GM12878 (cell line): ENCODE results near the gene NUDT5. TPM values are rescaled to one million over a fixed set of nuclear protein-coding genes. Genes with fewer than 3 reads are reported as not detected.

Source experiments
- ATAC-seq: fragments of 200-7000 bp; cut with Tn5 transposase; 3 replicates; pipeline ENCODE4 v1.9.1; 2020; ENCODE audit warnings: mild to moderate bottlenecking, moderate library complexity
- BruUV-seq: library from RNA; stranded (reverse); fragments of 400-500 nt; replicated peaks from 2 replicates; lab custom pipeline; 2021; lab: Mats Ljungman, UMichigan
- CTCF ChIA-PET: fragments of 300-600 bp; sonication (Branson Sonifier 250); formaldehyde crosslinking; extraction: SDS; loops from one replicate; lab custom pipeline; 2021; ENCODE audit warnings: inconsistent platforms; lab: Yijun Ruan, JAX
- POLR2A ChIA-PET: fragments of 350-600 bp; formaldehyde crosslinking; extraction: SDS; loops from one replicate; lab custom pipeline; 2021; ENCODE audit warnings: inconsistent platforms; lab: Charles Lee
- RAD21 ChIA-PET: fragments of 300-600 bp; sonication (Branson Sonifier 250); formaldehyde crosslinking; loops from one replicate; lab custom pipeline; 2023; ENCODE audit warnings: antibody characterized with exemption; ENCODE audit not compliant: unreplicated experiment; lab: Charles Lee
- SMC1A ChIA-PET: fragments of 300-600 bp; sonication (Branson Sonifier 250); formaldehyde crosslinking; loops from one replicate; lab custom pipeline; 2023; ENCODE audit not compliant: unreplicated experiment, uncharacterized antibody; lab: Charles Lee
- DNase-seq: peaks from one replicate; pipeline ENCODE4 v3.0.0-alpha.2; 2011; ENCODE audit warnings: low read depth, low spot score
- FAIRE-seq: peaks from 3 replicates; lab custom pipeline; 2011; peaks lifted over from hg19 to GRCh38; lab: Jason Lieb, UNC
- H2AFZ ChIP-seq: 2 replicates; pipeline ENCODE4 v1.6.0; 2011; ENCODE audit warnings: low read depth, low read length, control low read depth; ENCODE audit not compliant: control insufficient read depth
- H3K27ac ChIP-seq: 2 replicates; pipeline ENCODE4 v1.5.1; 2011; ENCODE audit warnings: control low read depth; ENCODE audit not compliant: control insufficient read depth, insufficient read depth
- H3K27me3 ChIP-seq, 2 experiments: replicated peaks in 1 of 2; 2 replicates each; pipeline versions ENCODE4 v1.6.0 to v1.6.1; 2011; ENCODE audit warnings: low read length in 1 of 2; ENCODE audit not compliant: control insufficient read depth in 2 of 2, insufficient read depth in 2 of 2
- H3K36me3 ChIP-seq, 2 experiments: 2 replicates each; pipeline ENCODE4 v1.5.1; 2011; ENCODE audit warnings: low read length in 1 of 2; ENCODE audit not compliant: control insufficient read depth in 2 of 2, insufficient read depth in 2 of 2
- H3K4me1 ChIP-seq: 2 replicates; pipeline ENCODE4 v1.6.1; 2011; ENCODE audit warnings: mild to moderate bottlenecking, low read length, moderate library complexity, mixed read lengths; ENCODE audit not compliant: control insufficient read depth, insufficient read depth
- H3K4me2 ChIP-seq: 2 replicates; pipeline ENCODE4 v1.6.0; 2011; ENCODE audit warnings: control low read depth; ENCODE audit not compliant: control insufficient read depth, insufficient read depth
- H3K4me3 ChIP-seq: fragments of 200-600 bp; sonication (generic); 2 replicates; pipeline ENCODE4 v1.5.1; 2016
- H3K79me2 ChIP-seq: 2 replicates; pipeline ENCODE4 v1.6.0; 2011; ENCODE audit warnings: low read length; ENCODE audit not compliant: control insufficient read depth, insufficient read depth
- H3K9ac ChIP-seq: 2 replicates; pipeline ENCODE4 v1.8.0; 2011; ENCODE audit warnings: low read length, control low read depth, mixed read lengths; ENCODE audit not compliant: control insufficient read depth, insufficient read depth
- H3K9me3 ChIP-seq: replicated peaks from 3 replicates; pipeline ENCODE4 v1.5.1; 2011; ENCODE audit warnings: mild to moderate bottlenecking, low read length; ENCODE audit not compliant: control insufficient read depth, insufficient read depth
- H4K20me1 ChIP-seq: 2 replicates; pipeline ENCODE4 v1.6.0; 2011; ENCODE audit not compliant: control insufficient read depth, insufficient read depth
- BRCA1 ChIP-seq: IDR thresholded peaks from 2 replicates; pipeline ENCODE4 v1.6.1; 2011; ENCODE audit warnings: low read depth, low read length, improper control_type of control experiment
- HSF1 ChIP-seq: fragments of 150-350 bp; IDR thresholded peaks from 2 replicates; pipeline ENCODE4 v1.6.1; 2014; ENCODE audit warnings: mild to moderate bottlenecking, low read depth, low read length
- KLF5 ChIP-seq: fragments of 450-650 bp; IDR thresholded peaks from 2 replicates; pipeline ENCODE4 v1.6.1; 2014; ENCODE audit warnings: mild to moderate bottlenecking; ENCODE audit not compliant: partially characterized antibody
- MEF2A ChIP-seq: IDR thresholded peaks from 2 replicates; pipeline ENCODE4 v1.6.1; 2011; ENCODE audit warnings: low read depth, mild to moderate bottlenecking, low read length, moderate library complexity; ENCODE audit not compliant: insufficient read depth
- PML ChIP-seq: IDR thresholded peaks from 2 replicates; pipeline ENCODE4 v1.6.1; 2012; ENCODE audit warnings: low read length, inconsistent platforms
- POLR2AphosphoS5 ChIP-seq: IDR thresholded peaks from 2 replicates; pipeline ENCODE4 v1.6.1; 2011; ENCODE audit warnings: mild to moderate bottlenecking, low read length, inconsistent platforms
- SRF ChIP-seq, 2 experiments: IDR thresholded peaks; 2 replicates each; pipeline ENCODE4 v1.6.1; 2011; ENCODE audit warnings: low read depth in 2 of 2, low read length in 2 of 2, mild to moderate bottlenecking in 1 of 2, moderate library complexity in 1 of 2
- TAF1 ChIP-seq: IDR thresholded peaks from 2 replicates; pipeline ENCODE4 v1.6.1; 2011; ENCODE audit warnings: mild to moderate bottlenecking, low read depth, low read length, borderline replicate concordance
- ZNF24 ChIP-seq: fragments of 450-650 bp; IDR thresholded peaks from 2 replicates; pipeline ENCODE4 v1.6.1; 2017; ENCODE audit warnings: antibody characterized with exemption, mild to moderate bottlenecking
- ZNF274 ChIP-seq: IDR thresholded peaks from one replicate; pipeline ENCODE4 v1.8.0; 2011; ENCODE audit not compliant: insufficient read length, insufficient read depth
- WGBS: methylation state at CpG from one replicate; pipeline ENCODE4 v1.1.6; 2016; ENCODE audit warnings: low lambda C conversion rate; ENCODE audit not compliant: insufficient replicate concordance, insufficient coverage; ENCODE audit errors: missing lambda C conversion rate; 5-methylcytosine and 5-hydroxymethylcytosine counted together
- in situ Hi-C: fragments of 300-500 bp; cut with MboI; formaldehyde crosslinking; loops from 9 replicates; pipeline ENCODE4 v1.14.3; 2018; ENCODE audit warnings: mixed read lengths
- intact Hi-C: fragments of 100-400 bp; cut with micrococcal nuclease; formaldehyde crosslinking; loops from one replicate; pipeline ENCODE4 v1.14.2; 2022; ENCODE audit not compliant: unreplicated experiment
- polyA plus RNA-seq, 11 experiments: library from polyadenylated mRNA; depleted of rRNA in 4 of 11; unstranded in 6 of 11; stranded (reverse) in 5 of 11; fragments of >200 nt; fragmentation: Nextera tagmentation in 4 of 11; fragmentation: Illumina TruSeq in 1 of 11; extraction: Ambion mirVana in 4 of 11; extraction: Trizol in 1 of 11; gene quantifications; 1 replicate in 1 of 11; 2 replicates in 10 of 11; pipeline versions ENCODE4 v1.2.1 to v1.2.3, GENCODE V29; 2011 to 2016; ENCODE audit warnings: inconsistent platforms in 2 of 11, missing spikeins in 2 of 11, low read depth in 1 of 11
- total RNA-seq, 4 experiments: library from RNA; depleted of rRNA in 3 of 4; stranded (reverse); fragments of >200 nt in 3 of 4; fragmentation: Illumina TruSeq in 1 of 4; extraction: Trizol in 1 of 4; gene quantifications; 2 replicates each; pipeline versions ENCODE4 v1.2.1 to v1.2.3, GENCODE V29; 2013 to 2021
- TF ChIP-seq, protein P1 (sequence below): IDR thresholded peaks from 2 replicates; pipeline ENCODE4 v1.6.1; 2012; ENCODE audit warnings: mild to moderate bottlenecking, low read depth, low read length
- TF ChIP-seq, protein P2 (sequence below): fragments of 450-650 bp; formaldehyde crosslinking; IDR thresholded peaks from 2 replicates; pipeline ENCODE4 v1.4.0; 2022; ENCODE audit warnings: mild to moderate bottlenecking, moderate library complexity
- TF ChIP-seq, protein P3 (sequence below): fragments of 450-650 bp; IDR thresholded peaks from 2 replicates; pipeline ENCODE4 v1.6.1; 2017; ENCODE audit warnings: borderline replicate concordance

Gene NUDT5
- total and polyA plus RNA-seq, 10 of the 15 experiments (the other 5 are each of a cell fraction or from before 2014, with no cell fraction given), result 74.1 to 345 (median 153) TPM

- Histone ChIP-seq H3K36me3 (peaks cover 3 to 14% of the 10 kb centered on the region in 2 experiments), H3K9me3 (no peaks in the 10 kb centered on the region), H4K20me1 (no peaks in the 10 kb centered on the region), H3K4me1 (no peaks in the 10 kb centered on the region), H3K4me3 (no peak overlapping the region), H3K27ac (no peak overlapping the region), H2AFZ (no peak overlapping the region), H3K9ac (no peak overlapping the region), H3K4me2 (no peak overlapping the region), H3K27me3 (no peaks in the 10 kb centered on the region), H3K79me2 (no peaks in the 10 kb centered on the region; the same call in 1 of the 2 replicates)
- FAIRE-seq (no peak), DNase-seq (no peak), ATAC-seq (no peak)
- CTCF ChIA-PET, result interaction anchor here (0.7 to 0.9 kb wide), 2 partner anchors 14 to 31 kb away, joined by 3 to 6 read pairs; no protein-coding TSS in a partner anchor
- RAD21 ChIA-PET, result no interaction called here
- intact Hi-C loops, result no loop called here
- 99% methylated on average over 7 of the region's 7 CpGs for WGBS
- no TSS peak for BruUV-seq
- SMC1A ChIA-PET, result no interaction called here
- POLR2A ChIA-PET, result no interaction called here
- in situ Hi-C loops, result no loop called here
- TF ChIP-seq ZNF274 (no peak), TAF1 (no peak), KLF5 (no peak), PML (no peak), ZNF24 (no peak), HSF1 (no peak), SRF (IDR thresholded peaks at IDR 0.05; ENCODE audit: low read depth in 2 of 2, low read length in 2 of 2) (no peak), BRCA1 (no peak), POLR2AphosphoS5 (no peak), MEF2A (no peak)
- TF ChIP-seq, protein P1, sequence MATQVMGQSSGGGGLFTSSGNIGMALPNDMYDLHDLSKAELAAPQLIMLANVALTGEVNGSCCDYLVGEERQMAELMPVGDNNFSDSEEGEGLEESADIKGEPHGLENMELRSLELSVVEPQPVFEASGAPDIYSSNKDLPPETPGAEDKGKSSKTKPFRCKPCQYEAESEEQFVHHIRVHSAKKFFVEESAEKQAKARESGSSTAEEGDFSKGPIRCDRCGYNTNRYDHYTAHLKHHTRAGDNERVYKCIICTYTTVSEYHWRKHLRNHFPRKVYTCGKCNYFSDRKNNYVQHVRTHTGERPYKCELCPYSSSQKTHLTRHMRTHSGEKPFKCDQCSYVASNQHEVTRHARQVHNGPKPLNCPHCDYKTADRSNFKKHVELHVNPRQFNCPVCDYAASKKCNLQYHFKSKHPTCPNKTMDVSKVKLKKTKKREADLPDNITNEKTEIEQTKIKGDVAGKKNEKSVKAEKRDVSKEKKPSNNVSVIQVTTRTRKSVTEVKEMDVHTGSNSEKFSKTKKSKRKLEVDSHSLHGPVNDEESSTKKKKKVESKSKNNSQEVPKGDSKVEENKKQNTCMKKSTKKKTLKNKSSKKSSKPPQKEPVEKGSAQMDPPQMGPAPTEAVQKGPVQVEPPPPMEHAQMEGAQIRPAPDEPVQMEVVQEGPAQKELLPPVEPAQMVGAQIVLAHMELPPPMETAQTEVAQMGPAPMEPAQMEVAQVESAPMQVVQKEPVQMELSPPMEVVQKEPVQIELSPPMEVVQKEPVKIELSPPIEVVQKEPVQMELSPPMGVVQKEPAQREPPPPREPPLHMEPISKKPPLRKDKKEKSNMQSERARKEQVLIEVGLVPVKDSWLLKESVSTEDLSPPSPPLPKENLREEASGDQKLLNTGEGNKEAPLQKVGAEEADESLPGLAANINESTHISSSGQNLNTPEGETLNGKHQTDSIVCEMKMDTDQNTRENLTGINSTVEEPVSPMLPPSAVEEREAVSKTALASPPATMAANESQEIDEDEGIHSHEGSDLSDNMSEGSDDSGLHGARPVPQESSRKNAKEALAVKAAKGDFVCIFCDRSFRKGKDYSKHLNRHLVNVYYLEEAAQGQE, result no peak
- TF ChIP-seq, protein P2, sequence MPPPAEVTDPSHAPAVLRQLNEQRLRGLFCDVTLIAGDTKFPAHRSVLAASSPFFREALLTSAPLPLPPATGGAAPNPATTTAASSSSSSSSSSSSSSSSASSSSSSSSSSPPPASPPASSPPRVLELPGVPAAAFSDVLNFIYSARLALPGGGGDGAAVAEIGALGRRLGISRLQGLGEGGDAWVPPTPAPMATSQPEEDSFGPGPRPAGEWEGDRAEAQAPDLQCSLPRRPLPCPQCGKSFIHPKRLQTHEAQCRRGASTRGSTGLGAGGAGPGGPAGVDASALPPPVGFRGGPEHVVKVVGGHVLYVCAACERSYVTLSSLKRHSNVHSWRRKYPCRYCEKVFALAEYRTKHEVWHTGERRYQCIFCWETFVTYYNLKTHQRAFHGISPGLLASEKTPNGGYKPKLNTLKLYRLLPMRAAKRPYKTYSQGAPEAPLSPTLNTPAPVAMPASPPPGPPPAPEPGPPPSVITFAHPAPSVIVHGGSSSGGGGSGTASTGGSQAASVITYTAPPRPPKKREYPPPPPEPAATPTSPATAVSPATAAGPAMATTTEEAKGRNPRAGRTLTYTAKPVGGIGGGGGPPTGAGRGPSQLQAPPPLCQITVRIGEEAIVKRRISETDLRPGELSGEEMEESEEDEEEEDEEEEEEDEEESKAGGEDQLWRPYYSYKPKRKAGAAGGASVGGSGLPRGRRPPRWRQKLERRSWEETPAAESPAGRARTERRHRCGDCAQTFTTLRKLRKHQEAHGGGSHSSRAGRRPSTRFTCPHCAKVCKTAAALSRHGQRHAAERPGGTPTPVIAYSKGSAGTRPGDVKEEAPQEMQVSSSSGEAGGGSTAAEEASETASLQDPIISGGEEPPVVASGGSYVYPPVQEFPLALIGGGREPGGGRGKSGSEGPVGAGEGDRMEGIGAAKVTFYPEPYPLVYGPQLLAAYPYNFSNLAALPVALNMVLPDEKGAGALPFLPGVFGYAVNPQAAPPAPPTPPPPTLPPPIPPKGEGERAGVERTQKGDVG (CRISPR knock-in tag), result no peak
- TF ChIP-seq, protein P3, sequence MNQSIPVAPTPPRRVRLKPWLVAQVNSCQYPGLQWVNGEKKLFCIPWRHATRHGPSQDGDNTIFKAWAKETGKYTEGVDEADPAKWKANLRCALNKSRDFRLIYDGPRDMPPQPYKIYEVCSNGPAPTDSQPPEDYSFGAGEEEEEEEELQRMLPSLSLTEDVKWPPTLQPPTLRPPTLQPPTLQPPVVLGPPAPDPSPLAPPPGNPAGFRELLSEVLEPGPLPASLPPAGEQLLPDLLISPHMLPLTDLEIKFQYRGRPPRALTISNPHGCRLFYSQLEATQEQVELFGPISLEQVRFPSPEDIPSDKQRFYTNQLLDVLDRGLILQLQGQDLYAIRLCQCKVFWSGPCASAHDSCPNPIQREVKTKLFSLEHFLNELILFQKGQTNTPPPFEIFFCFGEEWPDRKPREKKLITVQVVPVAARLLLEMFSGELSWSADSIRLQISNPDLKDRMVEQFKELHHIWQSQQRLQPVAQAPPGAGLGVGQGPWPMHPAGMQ, result no peak
Measured at GRCh38 chr10:12184165-12184564, 11.5 kb downstream of the NUDT5 start.
